Endodermal cell (in vitro differentiated cells): ENCODE results near the gene CASKIN2. TPM values are rescaled to one million over a fixed set of nuclear protein-coding genes. Genes with fewer than 3 reads are reported as not detected.
A peak's percentile ranks its signal among the peaks of the same experiment; 100 is the strongest.

Experiments used
- DNase-seq: peaks from one replicate; pipeline ENCODE4 v3.0.0-alpha.2; 2017
- H3K27ac ChIP-seq: 2 replicates; pipeline ENCODE4 v1.5.1; 2013; ENCODE audit warnings: mild to moderate bottlenecking, low read depth, low read length, moderate library complexity
- H3K27me3 ChIP-seq: 2 replicates; pipeline ENCODE4 v1.6.1; 2013; ENCODE audit warnings: mild to moderate bottlenecking, low read length, moderate library complexity; ENCODE audit not compliant: insufficient read depth, control insufficient read depth, poor library complexity, severe bottlenecking
- H3K36me3 ChIP-seq: 2 replicates; pipeline ENCODE4 v1.7.0; 2013; ENCODE audit warnings: mild to moderate bottlenecking, low read length, moderate library complexity; ENCODE audit not compliant: control insufficient read depth, insufficient read depth
- H3K4me1 ChIP-seq: one replicate; pipeline ENCODE4 v1.7.0; 2013; ENCODE audit warnings: low read length; ENCODE audit not compliant: control insufficient read depth, insufficient read depth
- H3K4me3 ChIP-seq: 2 replicates; pipeline ENCODE4 v1.5.1; 2013; ENCODE audit warnings: mild to moderate bottlenecking, low read length, moderate library complexity
- H3K9ac ChIP-seq: 2 replicates; pipeline ENCODE4 v1.6.1; 2013; ENCODE audit warnings: mild to moderate bottlenecking, low read length, moderate library complexity; ENCODE audit not compliant: poor library complexity, severe bottlenecking; ENCODE audit errors: extremely low read depth
- H3K9me3 ChIP-seq: 2 replicates; pipeline ENCODE4 v1.6.1; 2013; ENCODE audit warnings: mild to moderate bottlenecking, low read length, moderate library complexity; ENCODE audit not compliant: control insufficient read depth
- H3K27ac Mint-ChIP-seq: 2 replicates; pipeline ENCODE4 v1.8.0; 2020; ENCODE audit warnings: mixed read lengths
- H3K27me3 Mint-ChIP-seq: 2 replicates; pipeline ENCODE4 v1.8.0; 2021; ENCODE audit warnings: mild to moderate bottlenecking, mixed read lengths; ENCODE audit not compliant: insufficient read depth
- H3K36me3 Mint-ChIP-seq: 2 replicates; pipeline ENCODE4 v1.8.0; 2020; ENCODE audit warnings: low read depth, mixed read lengths
- H3K4me1 Mint-ChIP-seq: 2 replicates; pipeline ENCODE4 v1.8.0; 2020; ENCODE audit warnings: mixed read lengths
- H3K4me3 Mint-ChIP-seq: 2 replicates; pipeline ENCODE4 v1.8.0; 2020; ENCODE audit warnings: mild to moderate bottlenecking, moderate library complexity, mixed read lengths
- H3K9me3 Mint-ChIP-seq: 2 replicates; pipeline ENCODE4 v1.8.0; 2020; ENCODE audit warnings: mild to moderate bottlenecking, mixed read lengths
- CTCF ChIP-seq: fragments of 200-600 bp; sonication (generic); conservative IDR thresholded peaks from 2 replicates; pipeline ENCODE4 v1.5.0; 2021; ENCODE audit warnings: antibody characterized with exemption, mild to moderate bottlenecking
- WGBS, 2 experiments: methylation state at CpG; one replicate each; pipeline versions ENCODE4 v1.1.5 to v1.1.7; 2013; ENCODE audit warnings: missing lambda C conversion rate in 2 of 2, mixed read lengths in 1 of 2; ENCODE audit not compliant: insufficient coverage in 1 of 2, insufficient read length in 1 of 2; 5-methylcytosine and 5-hydroxymethylcytosine counted together
- total RNA-seq, 2 donors: library from RNA; stranded (reverse); fragmentation: NEBNext Ultra II Directional in 1 of 2; extraction: Animal tissue kit (Norgen Biotek cat#: 25700) in 1 of 2; gene quantifications; 2 replicates in 1 of 2; 3 replicates in 1 of 2; pipeline ENCODE4 v1.2.1, GENCODE V29; 2021

Gene CASKIN2
- total RNA-seq, 2 donors from 2014 or later, result 26.4 to 31.0 TPM

DNA sequence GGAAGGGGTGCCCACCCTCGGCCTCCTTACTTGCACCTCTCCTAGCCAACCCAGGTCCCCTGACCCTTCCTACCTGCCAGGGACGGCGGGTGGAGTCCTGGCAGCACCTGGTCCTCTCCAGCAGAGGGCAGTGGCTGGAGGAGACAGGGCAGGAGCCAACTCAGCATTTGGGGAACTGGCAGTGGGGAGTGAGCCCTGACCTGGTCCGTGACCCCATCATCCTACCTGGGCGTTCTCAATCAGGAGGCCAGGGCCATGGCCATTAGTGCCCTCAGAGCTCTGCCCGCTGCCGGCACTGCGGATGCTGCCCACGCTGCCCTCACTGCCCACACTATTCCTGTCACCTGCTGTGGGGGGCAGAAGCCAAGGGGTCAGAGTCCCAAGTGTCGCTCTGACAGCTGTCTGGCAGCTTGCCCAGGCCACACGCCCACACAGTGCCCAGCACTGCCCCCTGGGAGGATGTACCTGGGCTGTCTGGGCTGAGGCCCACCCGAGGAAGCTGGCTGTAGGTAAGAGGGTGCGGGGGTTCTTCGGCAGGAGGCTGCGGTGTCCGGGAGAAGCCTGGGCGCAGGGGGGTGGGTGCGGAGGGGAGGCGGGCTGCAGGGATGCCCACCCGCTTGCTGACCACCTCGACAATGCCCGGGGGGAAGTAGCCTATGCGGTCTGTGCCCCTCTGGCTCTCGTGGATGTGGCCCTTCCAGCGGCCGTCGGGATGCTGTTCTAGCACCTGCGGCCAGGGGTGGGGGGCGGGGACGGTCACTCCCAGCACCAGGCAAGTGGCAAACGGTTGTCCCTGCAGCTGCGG is 10.8 kb downstream of the CASKIN2 start:
- DNase-seq, result peak; percentile 93
- Histone ChIP-seq H3K27ac (no peak overlapping the region), H3K27me3 (no peaks in the 10 kb centered on the region), H3K4me3 (no peak overlapping the region), H3K36me3 (peaks cover 21% of the 10 kb centered on the region), H3K4me1 (no peaks in the 10 kb centered on the region), H3K9ac (no peak overlapping the region), H3K9me3 (no peaks in the 10 kb centered on the region)
- Mint-ChIP-seq H3K27me3 (no peaks in the 10 kb centered on the region), H3K4me3 (no peak overlapping the region), H3K9me3 (no peaks in the 10 kb centered on the region), H3K4me1 (no peaks in the 10 kb centered on the region), H3K36me3 (peaks cover 13% of the 10 kb centered on the region), H3K27ac (no peak overlapping the region)
- WGBS, 2 experiments, result 90 to 98% methylated on average over 8 to 32 of the region's 32 CpGs
- TF ChIP-seq CTCF, result peak; percentile 82

- Mint-ChIP-seq H3K4me3 (no peak overlapping the region), H3K9me3 (no peaks in the 10 kb centered on the region), H3K4me1 (no peaks in the 10 kb centered on the region), H3K27ac (no peak overlapping the region), H3K27me3 (no peaks in the 10 kb centered on the region), H3K36me3 (peaks cover 11% of the 10 kb centered on the region)
- H3K9me3 ChIP-seq, result no peaks in the 10 kb centered on the region
- H3K4me1 ChIP-seq, result no peaks in the 10 kb centered on the region
- peaks cover 21% of the 10 kb centered on the region for H3K36me3 ChIP-seq
- no peak for DNase-seq
- H3K27ac ChIP-seq, result no peak overlapping the region
- no peaks in the 10 kb centered on the region for H3K27me3 ChIP-seq
- no peak overlapping the region for H3K9ac ChIP-seq
- 90 to 91% methylated on average over 10 to 13 of the region's 13 CpGs for WGBS, 2 experiments
- no peak overlapping the region for H3K4me3 ChIP-seq
- no peak for TF ChIP-seq CTCF
These were observed 11.4 kb downstream of the CASKIN2 start for GRCh38 chr17:75503976-75504346.

DNA sequence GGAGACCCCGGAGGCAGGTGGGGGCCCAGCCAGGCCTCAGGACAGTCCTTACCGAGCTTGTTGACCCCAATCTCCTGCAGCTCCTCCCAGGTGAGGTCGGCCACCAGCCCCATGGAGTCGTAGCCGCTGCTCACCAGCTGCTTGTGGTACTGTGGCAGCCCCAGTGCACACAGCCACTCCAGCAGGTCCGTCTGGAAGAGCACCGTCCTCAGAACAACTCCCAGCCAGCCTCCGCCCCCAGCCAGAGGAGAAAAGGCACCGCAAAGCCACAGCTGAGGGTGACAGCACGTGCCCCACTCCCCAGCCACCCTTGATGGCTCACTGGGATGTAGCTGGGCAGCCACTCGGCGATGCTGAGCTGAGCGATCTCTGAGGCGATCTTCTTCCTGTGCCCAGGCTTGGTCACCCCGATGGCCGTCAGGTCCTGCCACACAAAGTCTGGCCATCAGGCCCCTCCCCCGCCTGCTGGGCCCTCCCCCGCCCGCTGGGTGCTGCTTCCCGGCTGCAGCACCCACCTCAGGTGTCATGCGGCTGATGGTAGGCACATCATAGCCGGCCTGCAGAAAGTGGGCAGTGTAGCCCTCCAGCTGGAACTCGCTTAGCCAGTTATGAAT is 11.9 kb downstream of the CASKIN2 start:
- Histone ChIP-seq H3K27ac (no peak overlapping the region), H3K4me3 (no peak overlapping the region), H3K4me1 (no peaks in the 10 kb centered on the region), H3K9me3 (no peaks in the 10 kb centered on the region), H3K9ac (no peak overlapping the region), H3K36me3 (peaks cover 21% of the 10 kb centered on the region), H3K27me3 (no peaks in the 10 kb centered on the region)
- Mint-ChIP-seq H3K4me1 (no peaks in the 10 kb centered on the region), H3K27ac (no peak overlapping the region), H3K9me3 (no peaks in the 10 kb centered on the region), H3K36me3 (peaks cover 11% of the 10 kb centered on the region), H3K4me3 (no peak overlapping the region), H3K27me3 (no peaks in the 10 kb centered on the region)
- no peak for TF ChIP-seq CTCF
- DNase-seq, result no peak
- WGBS, 2 experiments, result 90 to 92% methylated on average over 11 to 23 of the region's 23 CpGs
